GM21723 (cell line): ENCODE results near the gene HIVEP3.
A peak's percentile ranks its signal among the peaks of the same experiment; 100 is the strongest.

ENCODE experiments used
- ATAC-seq: cut with Tn5 transposase; IDR thresholded peaks from one replicate; pipeline ENCODE4 v1.9.1; 2021; ENCODE audit warnings: mild to moderate bottlenecking, moderate library complexity; ENCODE audit not compliant: unreplicated experiment

HIVEP3 gene

DNA sequence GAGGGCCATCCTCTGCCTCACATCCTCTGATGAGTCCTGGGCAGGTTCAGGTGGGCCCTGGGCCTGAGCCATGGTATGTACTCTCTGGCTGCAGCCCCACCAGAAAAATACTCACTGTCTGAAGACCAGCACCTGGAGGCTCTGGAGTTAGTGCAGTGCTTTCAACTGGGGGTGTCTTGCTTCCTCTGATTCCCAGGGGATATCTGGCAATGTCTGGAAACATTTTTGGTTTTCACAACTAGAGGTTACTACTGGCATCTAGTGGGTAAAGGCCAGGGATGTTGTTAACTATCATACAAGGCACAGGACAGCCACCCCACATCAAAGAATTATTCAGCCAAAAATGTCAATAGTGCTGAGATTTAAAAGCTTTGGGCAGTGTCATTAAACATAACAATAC lies 152.7 kb downstream of the HIVEP3 start:
- no peak for ATAC-seq

DNA sequence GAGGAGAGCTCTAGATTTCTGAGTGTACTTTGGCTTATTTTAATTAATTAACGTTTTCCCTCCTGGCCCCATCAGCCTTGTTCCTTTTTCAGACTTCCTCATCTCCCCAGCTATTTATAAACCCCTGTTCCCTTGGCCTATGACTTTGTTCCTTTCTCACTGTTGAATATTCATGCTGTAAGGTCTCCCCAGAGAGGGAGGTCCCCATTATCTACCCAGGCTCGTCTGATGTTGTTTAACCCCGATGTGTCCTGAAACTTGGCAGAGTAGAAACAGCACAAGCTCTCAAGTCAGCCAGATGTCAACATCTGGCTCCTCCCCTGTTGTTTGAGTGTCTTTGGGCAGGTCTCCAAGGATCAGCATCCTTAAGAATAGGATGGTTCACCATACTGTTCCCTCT lies 153.6 kb downstream of the HIVEP3 start:
- ATAC-seq: no peak

DNA sequence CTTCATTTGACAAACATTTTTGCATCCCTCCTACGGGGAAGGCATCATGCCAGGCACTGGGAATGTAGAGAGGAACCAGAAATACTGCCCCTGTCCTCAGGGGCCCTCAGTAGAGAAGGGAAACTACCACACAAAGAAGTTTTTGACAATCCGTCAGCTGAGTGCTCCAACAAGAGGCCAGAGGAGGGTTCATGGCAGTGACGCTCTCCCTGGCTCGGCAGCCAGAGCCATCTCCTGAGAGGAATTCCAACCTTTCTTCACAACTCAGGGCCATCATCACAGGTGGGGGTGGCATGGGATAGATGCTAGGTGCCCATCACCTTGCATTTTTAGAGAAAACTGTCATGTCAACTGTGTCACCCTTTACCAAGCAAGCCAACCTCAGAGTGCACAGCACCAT lies 154.1 kb downstream of the HIVEP3 start:
- no peak for ATAC-seq

DNA sequence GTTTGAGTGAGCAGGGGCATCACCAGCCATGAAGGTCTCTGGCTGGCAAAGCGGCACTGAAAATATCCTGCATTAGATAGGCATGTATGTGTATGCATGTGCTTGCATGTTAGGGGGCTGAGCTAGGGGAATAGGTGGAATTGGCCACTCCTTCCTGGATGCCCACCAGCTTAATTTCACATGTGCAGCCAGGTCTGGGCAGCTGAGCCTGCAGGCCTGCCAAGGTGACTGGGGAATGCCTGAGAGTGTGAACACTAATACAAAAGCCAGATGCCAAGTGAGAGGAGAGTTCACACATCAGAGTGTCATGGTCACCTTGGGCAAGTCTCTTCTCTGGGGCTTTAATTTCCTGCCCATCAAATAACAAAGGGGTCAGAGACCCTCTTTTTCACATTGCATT lies 155.9 kb downstream of the HIVEP3 start:
- no peak for ATAC-seq

DNA sequence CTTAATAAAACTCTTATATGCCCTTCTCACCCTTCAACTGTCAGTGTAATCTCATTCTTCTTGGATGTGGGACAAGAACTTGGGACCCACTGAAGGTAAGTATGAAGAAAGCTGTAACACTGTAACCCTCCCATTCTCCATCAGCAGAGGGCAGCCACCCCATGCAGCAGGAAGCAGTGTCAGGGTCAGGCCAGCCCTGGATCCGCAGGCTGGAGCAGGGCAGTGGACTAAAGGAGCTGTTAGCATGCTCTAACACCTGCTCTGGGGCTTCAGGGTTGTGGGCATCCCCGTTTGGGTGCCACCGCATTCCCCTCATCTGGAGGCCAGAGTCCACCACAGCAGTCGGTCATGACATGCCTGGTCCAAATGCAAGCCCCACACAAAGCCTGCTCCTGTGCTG lies 156.5 kb downstream of the HIVEP3 start:
- no peak for ATAC-seq

DNA sequence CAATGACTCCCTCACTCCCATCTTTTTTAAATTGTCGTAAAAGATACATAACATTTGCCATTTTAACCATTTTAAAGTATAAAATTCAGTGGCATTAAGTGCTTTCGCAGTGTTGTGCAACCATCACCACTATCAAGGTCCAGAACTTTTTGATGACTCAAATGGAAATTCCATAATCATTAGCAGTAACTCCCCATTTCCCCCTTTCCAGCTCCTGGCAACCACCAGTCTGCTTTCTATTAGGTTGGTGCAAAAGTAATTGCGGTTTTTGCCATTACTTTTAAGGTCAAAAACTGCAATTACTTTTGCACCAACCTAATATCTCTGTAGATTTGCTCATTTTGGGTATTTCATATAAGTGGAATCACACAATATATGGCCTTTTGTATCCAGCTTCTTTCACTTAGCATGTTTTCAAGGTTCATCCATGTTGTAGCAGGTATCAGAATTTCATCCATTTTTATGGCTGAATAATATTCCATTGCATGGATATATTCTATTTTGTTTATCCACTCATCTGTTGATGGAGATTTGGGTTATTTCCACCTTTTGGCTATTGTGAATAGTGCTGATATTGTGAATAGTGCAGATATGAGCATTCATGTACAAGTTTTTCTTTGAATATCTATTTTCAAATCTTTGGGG lies 159.7 kb downstream of the HIVEP3 start:
- ATAC-seq: no peak

DNA sequence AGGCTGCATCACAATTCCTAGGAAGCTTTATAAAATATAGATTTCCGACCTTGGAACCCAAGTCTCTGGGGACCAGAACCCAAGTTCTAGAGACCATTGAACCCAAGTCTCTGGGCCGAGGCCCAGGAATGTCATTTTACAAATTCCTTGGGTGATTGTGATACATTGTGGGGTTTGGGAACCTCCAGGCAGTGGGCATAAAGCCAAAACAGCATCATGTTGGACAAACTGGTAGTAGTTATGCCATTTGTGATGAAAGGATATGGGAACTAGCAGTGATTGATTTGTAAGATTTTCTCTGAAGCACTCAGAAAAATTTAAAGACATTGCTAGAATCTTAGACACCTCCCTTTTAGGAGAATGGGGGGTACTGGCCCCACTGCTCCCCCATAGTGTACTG lies 160.2 kb downstream of the HIVEP3 start:
- ATAC-seq: no peak

DNA sequence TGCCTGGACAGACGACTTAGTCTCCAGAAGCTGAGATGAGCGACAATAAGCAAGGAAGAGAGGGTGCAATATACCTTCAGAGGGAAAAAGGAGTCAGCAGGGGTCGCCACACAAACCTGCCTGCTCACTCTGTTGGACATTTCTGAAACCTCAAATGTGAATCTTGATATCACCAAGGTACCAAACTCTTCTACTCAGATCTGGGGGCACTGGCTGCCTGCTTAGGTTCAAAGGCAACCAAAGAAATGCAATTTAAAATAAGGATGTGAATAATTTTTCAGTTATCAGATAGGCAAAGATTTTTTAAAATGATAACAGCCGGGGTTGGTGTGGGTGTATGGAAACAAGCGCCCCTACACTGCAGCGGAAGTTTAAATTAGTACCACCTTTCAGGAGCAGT lies 164.2 kb downstream of the HIVEP3 start:
- no peak for ATAC-seq

DNA sequence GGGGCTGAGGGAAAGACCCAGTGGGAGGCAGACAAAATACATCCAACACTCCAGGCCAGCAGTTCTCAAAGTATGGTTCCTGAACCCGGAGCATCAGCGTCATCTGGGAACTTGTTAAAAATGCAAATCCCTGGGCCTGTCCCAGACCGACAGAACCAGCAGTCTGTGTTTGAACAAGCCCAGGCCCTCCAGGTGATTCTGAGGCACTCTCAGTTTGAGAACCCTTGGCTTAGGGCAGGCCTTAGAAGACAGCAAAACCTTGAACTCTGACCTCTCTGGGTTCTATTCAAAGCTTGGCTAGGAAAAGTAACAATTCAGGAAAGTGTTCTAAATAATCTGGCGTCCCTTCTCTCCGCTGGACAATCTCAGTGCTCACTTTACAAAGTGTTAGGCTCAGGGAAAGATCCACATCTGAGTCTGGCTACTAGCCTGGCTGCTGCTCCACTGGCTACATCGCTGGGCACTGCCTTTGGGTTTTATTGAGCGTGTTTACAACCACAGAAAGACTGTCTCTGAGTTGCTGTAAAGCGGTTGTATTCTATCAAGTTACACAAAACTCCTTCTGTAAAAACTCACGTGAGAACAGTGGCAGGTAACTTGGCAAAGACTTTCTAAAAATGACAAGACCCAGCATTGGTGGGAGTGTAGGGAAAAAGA lies 166.1 kb downstream of the HIVEP3 start:
- ATAC-seq: no peak

DNA sequence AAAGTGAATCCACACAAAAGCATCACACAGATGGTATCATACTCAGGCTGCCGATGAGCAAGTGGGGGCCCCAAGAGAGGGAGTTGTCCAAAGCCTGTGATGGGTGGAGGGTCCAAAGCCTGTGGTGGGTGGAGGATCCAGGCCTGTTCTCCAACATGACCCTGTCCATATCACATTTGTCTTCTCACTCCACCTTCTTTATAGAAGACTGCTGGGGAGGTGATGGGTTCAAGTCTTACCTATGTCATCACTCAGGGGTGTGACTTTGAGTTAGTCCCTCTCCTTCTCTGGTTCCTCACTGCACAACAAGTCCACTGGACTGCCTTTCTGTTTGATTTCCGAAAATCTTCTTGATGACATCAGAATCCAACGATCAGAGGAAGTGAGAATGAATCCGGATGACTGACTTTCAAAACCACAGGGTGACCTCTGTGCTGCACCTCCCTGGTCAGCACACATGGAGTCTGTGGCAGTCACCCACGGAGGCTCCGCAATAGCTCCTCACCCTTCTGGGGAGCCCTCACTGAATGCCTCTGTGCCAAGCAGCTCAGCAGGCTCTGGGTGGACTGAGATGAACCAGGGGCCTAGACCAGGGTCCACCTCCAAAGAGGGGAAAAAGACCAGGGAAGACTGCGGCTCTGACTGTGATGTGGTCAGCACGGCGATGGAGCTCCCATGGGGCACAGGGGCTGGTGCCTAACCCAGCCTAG lies 166.8 kb downstream of the HIVEP3 start:
- ATAC-seq: no peak

DNA sequence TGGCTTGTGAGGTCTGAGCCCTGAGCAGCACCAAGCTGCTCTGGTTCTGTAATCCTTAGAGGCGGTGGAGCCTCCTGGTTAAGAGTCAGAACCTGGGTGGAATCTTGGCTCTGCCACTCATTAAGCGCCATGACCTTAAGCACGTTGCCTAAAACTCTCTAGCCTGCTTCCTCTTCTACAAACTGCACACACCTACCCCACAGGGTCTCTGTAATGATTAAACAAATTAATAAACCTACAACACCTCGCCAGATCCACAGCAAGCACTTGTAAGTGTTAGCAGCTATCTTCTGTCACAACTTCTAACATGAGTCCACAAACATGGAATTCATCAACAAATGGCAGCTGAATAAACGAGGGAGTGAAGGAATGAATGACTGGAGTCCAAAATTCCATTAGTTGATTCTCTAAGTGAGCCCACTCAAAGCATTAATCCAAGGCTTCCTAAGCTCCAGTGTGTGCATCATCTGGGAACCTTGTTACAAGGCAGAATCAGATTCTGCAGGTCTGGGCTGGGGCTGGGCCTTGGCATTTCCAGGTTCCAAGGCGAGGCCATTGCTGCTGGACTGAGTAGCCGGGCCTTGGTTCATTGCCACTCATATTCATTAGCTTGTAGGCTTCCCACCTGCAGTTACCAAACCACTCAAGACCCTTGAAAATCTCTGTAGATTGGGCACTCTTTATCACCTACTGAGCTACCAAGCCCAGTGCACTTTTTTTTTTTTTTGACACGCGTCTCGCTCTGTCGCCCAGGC lies 168.6 kb downstream of the HIVEP3 start:
- ATAC-seq: no peak

DNA sequence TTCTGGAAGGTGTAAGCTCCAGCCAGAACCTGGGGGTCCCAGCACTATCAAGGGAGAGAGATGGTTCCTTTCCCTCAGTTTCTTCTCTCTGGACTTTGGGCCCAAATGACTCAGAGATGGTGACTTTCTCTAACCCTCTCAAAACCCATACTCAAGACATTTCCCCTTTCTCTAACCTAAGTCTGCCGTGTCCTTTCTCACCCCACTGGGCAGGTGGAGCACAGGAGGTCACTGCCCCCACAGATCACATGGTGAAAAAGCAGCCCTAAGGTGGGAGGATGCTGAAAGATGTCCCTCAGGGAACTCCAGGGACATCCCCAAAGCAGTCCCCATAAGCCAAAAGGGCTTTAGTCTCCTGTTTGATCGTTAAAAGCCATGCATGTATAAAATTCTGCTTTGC lies 173.7 kb downstream of the HIVEP3 start:
- peak; percentile 51 for ATAC-seq

DNA sequence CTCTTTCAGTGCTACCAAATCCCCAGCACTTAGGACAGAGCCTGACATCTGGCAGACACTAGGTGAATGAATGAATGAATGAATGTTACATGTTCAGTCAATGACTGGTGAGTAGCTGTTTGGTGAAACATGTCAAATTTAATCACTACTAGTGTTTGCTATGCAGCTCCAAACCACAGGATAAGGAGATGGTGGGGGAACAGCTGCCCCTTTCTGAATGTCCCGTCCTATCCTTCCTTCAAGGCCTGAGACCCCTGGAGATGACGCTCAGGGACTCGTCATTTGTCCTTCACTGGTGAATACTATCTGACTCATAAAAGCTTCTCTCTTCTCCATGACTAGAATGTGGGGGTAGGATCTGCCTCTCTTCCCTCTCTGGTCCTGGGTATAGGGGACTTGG lies 175.4 kb downstream of the HIVEP3 start:
- ATAC-seq: no peak

DNA sequence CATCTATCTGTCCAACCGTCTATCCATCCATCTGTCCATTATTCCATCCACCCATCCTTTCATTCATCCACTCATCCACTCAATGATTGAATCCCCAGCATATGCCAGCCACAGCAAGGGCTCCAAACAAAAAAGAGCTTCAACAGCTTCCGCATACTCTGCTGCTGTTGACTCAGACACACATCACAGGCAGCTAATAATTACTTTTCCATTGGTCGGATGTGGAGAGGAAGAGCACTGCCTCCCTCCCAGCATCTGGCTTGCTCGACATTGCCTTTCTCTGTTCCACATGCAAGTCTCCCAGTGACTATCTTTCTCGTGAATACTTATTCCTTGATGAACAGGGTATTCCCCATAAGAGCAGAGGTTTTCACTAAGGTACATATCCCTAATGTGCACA lies 176.5 kb downstream of the HIVEP3 start:
- ATAC-seq: no peak

DNA sequence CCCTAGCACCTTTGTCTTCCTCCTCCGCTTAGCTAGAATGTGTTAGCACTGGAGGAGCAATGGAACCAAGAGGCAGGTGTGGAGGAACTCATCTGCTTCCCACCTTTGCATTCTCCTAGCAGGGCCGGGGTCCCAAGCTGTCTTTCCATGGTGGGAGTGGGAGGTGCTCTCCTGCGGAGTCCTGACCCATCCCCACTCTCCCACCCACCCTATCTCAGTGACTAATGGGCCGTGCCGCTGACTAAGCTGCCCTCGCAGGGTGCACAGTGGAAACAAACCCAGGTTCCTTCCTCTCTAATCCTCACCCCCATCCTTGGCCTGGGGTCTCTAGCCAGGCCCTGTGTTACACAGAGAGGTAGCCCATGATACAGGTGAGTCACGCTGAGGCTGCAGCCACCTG lies 177.5 kb downstream of the HIVEP3 start:
- no peak for ATAC-seq

DNA sequence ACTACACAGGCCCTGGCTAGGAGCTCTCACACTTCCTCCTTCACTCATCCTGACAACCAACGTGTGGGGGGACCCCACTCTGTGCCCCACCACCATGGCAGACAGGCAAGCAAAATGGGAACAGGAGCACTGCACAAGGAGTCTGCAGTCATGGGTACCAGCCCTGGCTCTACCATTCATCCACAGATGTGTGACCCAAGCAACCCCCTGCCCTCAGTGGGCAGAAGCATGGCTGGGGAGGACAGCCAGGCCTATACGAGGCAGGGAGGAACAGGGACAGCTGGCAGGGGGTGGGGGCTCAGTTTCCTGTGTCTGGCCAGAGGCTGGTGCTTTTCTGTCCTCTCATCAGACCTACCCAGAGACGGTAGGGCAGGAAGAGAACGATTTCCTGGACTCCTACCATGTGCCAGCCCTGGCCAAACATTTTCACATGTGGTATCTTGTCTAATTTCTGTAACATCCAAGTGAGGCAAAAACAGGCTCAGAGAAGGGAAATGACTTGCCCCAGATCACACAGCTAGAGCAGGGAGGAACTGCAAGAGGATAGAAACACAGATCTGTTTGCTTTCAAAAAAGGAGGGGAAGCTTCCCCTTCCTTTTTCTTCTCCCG lies 178.0 kb downstream of the HIVEP3 start:
- ATAC-seq: no peak

DNA sequence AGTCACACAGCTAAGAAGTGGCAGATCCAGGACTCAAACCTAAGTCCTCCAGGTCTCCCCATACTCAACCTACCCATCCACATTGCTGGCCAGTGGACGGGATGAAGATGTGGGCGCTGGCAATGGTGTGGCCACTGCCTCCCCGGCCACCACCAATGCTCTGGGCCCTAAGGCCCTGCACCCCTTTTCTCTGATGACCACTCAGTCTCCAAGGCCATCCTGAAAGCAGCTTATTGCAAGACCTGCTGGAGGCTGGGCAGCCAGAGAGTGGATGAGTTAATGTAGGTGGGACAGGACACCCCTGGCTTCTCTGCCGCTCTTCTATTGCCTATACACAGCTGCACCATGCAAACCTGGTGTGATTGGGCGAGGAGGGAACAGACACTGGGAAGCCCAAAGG lies 178.7 kb downstream of the HIVEP3 start:
- no peak for ATAC-seq

DNA sequence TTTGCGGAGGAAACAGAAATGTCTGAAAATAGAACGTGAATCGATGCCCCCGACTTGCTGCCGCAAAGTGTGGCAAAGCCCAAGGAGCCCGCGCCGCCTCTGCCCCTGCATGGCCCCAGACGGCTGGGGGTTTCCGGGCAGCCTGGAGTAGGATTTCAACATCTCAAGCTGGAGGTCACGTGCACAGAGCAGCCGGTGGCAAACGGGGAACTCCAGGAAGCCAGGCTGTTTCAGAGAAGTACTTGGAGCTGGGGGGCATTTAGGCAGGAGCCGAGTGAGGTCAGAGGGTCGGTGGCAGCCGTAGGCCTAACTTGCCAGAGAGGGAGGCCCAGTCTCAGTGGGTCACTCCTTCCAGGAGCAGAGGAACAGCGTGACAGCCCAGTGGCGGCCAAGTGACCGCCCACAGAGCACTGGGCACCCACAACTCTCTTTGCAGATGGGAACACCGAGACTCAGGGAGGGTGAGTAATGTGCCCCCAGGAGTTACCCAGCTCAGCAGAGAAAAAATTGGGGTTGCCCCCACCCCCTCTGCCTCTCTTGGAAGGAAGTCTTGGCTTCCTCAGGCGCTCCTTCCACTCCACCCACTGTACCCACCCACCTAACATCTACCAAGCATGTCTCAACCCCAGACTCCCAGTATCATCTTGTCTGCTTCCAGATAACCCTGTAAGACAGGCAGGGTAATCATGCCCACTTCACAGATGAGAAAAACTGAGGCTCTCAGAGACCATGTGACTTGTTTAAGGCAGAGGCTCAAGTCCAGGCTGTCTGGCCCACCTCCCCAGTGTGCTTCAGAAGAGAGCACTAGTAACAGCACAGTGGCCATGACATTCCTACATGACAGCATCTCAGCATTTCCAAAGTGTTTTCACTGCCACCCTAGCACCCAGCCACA lies 179.4 kb downstream of the HIVEP3 start:
- peak; percentile 58 for ATAC-seq

DNA sequence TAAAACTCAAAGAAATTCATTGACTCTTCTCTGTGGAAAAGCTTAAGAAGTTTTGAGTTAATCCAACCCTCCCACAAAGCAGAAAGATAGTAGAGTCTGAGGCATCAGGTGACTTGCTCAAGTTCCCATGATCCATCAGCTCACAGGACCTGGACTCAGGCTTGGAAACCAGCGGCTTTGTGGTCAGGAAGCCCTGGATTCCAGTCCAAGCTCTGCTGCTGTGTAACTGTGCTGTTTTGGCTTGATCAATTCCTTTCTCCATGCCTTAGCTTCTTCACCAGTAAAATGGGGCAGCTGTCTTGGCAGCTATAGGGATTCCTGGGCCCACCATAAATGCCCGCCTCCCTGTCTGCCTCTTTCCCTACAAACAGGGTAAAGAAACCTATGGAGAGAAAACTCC lies 180.2 kb downstream of the HIVEP3 start:
- ATAC-seq: no peak

DNA sequence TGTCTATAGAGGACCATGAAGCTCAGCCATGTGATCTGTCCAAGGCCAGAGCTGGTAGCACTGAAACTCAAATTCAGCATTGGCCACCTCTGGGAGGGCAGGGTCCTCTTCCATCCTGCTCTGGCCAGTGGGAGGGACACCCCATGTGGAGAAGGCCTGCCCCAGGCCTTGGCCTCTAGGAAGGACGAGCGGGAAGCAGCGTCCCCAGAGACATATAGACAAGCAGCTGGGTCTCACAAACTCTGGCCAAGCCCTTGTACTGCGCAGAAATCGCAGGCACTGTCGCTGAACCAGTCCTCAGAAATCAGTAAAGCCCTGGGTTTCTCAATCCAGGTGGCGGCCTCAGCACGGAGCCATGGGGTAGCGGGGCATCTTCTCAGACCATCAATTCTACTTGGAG lies 180.7 kb downstream of the HIVEP3 start:
- no peak for ATAC-seq
